Stimulated activated CD4-positive, alpha-beta T cell treated with anti-CD3 and anti-CD28 coated beads, Interleukin-12 subunit alpha, Interleukin-12 subunit beta, amount 100 ng/mL, for 48 hours (primary cell): ENCODE measurements around the gene PKIG.
"Not testable (repeated sequence)": the region's sequence is repeated elsewhere in the genome, so short reads cannot be mapped to it uniquely, and the experiment has no call there.

Experiments used
- DNase-seq, 3 donors: peaks; one replicate each; pipeline ENCODE4 v3.0.0-alpha.2; 2020; ENCODE audit warnings: low read depth in 2 of 3, low spot score in 1 of 3

The PKIG gene

GRCh38 chr20:44637522-44638372 is 55.4 kb downstream of the PKIG start:
- no peak for DNase-seq

DNA sequence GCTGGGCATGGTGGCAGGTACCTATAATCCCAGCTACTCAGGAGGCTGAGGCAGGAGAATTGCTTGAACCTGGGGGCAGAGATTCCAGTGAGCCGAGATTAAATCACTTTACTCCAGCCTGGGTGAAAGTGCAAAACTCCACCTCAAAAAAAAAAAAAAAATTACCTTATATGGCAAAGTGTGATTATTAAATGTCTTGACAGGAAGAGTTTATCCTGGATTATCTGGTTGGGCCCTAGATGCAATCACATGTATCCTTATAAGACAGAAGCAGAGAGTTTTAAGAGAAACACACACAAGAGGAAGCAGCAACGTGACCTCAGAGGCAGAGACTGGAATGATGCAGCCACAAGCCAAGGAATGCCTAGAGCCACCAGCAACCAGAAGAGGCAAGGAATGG is 58.1 kb downstream of the PKIG start:
- DNase-seq = no peak

DNA sequence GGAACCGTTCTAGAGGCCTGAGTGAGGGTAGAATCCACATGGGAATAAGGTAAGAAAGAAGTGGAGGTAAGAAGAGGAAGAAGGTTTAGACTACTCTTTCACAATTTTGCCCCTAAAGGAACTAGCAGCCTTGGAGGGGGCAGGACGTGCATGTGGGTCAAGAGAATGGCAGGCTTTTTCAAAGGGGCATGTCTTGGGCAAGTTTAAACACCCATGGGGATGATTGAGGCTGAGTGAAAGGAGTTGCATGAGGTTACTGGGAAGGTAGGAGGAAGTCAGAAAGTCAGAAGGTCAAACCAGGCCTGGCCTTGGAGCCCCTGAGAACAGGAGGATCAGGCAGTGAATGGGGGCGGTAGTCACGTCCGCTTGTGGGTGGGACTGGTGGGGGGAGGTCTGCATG is 58.9 kb downstream of the PKIG start:
- no peak for DNase-seq

DNA sequence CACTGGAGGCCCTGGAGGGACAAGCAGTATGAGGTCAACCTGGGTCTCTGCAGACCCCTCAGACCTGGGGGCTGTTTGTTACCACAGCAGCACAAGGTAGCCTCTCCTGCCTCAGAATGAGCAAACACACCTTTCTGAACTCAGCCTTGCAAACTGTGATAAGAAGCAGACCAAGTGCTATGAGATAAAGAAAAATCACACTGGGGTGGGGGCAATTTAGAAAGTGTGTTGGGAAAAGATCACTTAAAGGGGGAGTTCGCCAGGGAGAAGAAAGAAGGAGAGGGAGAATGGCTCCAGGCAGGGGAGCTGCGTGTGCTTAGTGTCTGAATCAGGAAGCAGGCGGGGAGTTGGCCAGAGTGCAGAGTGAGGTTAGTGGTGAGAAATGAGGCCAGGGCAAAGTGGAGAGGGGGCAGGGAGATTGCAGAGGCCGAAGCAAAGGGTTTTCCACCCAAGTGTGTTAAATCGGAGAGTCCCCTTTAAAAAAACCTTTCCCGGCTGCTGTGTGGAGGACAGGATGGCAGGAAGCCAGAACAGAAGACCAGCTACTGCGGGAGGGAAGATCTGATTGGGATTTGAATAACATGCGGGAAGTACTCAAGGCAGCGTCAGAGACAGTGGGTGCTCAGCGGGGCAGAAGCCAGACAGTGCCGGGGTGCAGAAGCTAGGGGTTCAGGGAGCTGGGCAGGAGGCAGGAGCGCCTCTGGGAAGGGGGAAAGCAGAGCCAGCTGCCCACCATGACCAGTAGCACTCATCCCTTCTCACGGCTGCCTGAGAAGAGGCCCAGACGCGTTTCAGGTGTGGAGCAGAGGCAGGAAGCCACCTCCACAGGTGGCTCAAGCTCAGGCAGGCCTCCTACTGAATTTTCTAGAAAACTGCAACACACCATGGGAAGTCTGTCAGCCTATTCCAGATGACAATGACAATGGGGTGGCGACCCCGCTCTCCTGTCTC is 60.1 kb downstream of the PKIG start:
- no peak for DNase-seq

GRCh38 chr20:44643154-44643519 is 60.8 kb downstream of the PKIG start:
- no peak for DNase-seq

- peak in 1 of 3 donors; percentile 15 for DNase-seq
Observed at GRCh38 chr20:44643596-44644229, 61.3 kb downstream of the PKIG start.

- no peak for DNase-seq
Observed at GRCh38 chr20:44644230-44644617, 61.8 kb downstream of the PKIG start.

GRCh38 chr20:44644667-44645131 is 62.3 kb downstream of the PKIG start:
- peak in 2 of 3 donors; percentile 12 to 20 for DNase-seq

GRCh38 chr20:44646023-44646640 is 63.8 kb downstream of the PKIG start:
- DNase-seq = peak in 1 of 3 donors; percentile 13

DNA sequence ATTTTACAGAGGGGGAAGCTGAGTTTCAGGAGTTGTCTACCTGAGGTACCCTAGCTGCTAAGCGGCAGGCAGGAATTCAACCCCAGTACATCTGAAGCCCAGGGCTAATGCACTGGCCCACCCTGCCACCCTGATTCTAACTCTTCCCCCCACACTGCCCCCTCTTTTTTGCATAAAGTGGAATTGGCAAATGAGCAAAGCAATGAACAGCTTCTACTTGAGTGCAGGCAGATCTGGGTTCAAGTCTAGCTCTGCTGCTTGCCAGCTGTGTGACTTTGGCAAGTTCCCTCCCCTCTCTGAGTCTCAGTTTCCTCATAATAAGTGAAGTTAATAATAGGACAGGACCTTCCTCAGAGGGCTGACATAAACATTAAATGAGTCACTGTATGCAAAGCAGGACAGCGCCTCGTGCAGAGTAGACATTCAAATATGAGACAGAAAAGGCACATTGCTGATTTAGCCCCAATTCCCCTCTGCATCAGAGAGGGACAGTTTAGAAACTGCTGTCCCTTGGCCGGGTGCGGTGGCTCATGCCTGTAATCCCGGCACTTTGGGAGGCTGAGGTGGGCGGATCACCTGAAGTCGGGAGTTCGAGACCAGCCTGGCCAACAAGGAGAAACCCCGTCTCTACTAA is 64.4 kb downstream of the PKIG start:
- DNase-seq = no peak

DNA sequence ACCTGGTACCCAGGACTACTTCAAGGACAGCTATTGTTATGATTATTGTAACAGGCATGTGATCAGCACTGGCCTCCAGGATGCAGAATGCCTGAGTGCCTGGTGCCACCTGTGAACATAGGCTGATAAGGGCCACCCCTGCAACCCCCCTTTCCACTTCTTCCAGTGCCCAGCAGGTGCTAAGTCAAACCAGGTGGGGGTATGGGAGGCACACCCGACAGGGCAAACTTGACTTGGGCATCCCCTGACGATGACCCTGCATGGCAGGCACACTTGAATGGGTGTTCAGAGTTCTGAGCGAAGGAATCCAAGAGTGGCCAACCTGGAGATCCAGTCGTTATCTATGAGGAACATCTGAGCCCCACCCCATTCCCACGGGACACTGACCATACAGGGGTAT is 65.7 kb downstream of the PKIG start:
- no peak for DNase-seq

- DNase-seq = no peak
Observed at GRCh38 chr20:44648579-44648978, 66.2 kb downstream of the PKIG start.

DNA sequence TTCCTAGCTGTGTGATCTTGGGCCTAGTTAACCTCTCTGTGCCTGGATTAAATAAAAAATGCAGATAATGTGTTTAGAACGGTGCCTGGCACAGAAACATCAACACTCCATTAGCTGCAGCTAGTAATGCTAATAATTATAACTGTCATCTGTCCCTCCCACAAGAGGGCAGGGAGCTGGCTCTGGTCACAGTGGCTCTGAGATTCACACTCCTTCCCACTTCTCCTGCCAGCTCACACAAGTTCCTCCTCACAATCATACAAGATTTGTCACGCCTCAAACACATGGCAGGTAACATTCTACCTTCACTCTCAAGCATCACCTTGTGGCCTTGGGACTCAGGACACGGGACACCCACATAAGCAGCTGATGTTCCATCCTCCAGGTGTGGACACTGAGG is 66.7 kb downstream of the PKIG start:
- no peak for DNase-seq

GRCh38 chr20:44649976-44650375 is 67.6 kb downstream of the PKIG start:
- DNase-seq = no peak

GRCh38 chr20:44650771-44651433 is 68.5 kb downstream of the PKIG start:
- DNase-seq = peak in 2 of 3 donors; percentile 12 to 19

DNA sequence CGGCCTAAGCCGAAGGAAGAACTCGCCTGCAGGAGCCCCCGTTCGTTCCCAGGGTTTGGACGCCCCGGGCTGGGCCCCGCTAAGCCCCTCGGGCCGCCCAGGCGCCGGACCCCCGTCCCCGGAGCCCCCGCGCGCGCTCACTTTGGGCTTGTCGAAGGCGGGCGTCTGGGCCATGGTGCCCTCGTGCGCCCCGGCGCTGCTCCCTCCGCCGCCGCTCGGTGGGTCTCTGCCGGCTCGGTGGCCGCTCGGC is 69.0 kb downstream of the PKIG start:
- DNase-seq = no peak

GRCh38 chr20:44651684-44652423 is 69.5 kb downstream of the PKIG start, which contains the start of gene ADA:
Gene ADA, minus strand, starts transcription at chr20:44651699. Its CDS starts 92 bp downstream, at chr20:44651607.
- peak in 1 of 3 donors; percentile 30 for DNase-seq

GRCh38 chr20:44653546-44653945 is 71.2 kb downstream of the PKIG start:
- no peak for DNase-seq

- DNase-seq = not testable (repeated sequence)
Observed at GRCh38 chr20:44654210-44654609, 71.8 kb downstream of the PKIG start.
